GM23338 (cell line): ENCODE results near the gene TEKT5. TPM values are rescaled to one million over a fixed set of nuclear protein-coding genes. Genes with fewer than 3 reads are reported as not detected.
"Not testable (repeated sequence)": the region's sequence is repeated elsewhere in the genome, so short reads cannot be mapped to it uniquely, and the experiment has no call there.

Experiments used
- ATAC-seq: fragments of 200-7000 bp; cut with Tn5 transposase; 3 replicates; pipeline ENCODE4 v1.9.1; 2020
- DNase-seq: peaks from one replicate; pipeline ENCODE4 v3.0.0-alpha.2; 2015; ENCODE audit warnings: low spot score
- H2AFZ ChIP-seq: fragments of 200-600 bp; sonication (generic); 2 replicates; pipeline ENCODE4 v1.8.0; 2016; ENCODE audit warnings: antibody characterized with exemption, mild to moderate bottlenecking, moderate library complexity
- H3F3A ChIP-seq: fragments of 200-600 bp; sonication (generic); replicated peaks from 2 replicates; pipeline ENCODE4 v1.8.0; 2017; ENCODE audit warnings: antibody characterized with exemption, mixed run types, low read depth
- H3K27ac ChIP-seq: fragments of 200-600 bp; sonication (generic); 2 replicates; pipeline ENCODE4 v1.6.1; 2016; ENCODE audit warnings: low read depth
- H3K27me3 ChIP-seq: fragments of 200-600 bp; sonication (generic); 2 replicates; pipeline ENCODE4 v1.8.0; 2016; ENCODE audit warnings: mild to moderate bottlenecking, mixed run types, moderate library complexity; ENCODE audit not compliant: insufficient read depth
- H3K36me3 ChIP-seq: fragments of 200-600 bp; sonication (generic); 2 replicates; pipeline ENCODE4 v1.8.0; 2016; ENCODE audit warnings: mild to moderate bottlenecking; ENCODE audit not compliant: insufficient read depth
- H3K4me1 ChIP-seq: fragments of 200-600 bp; sonication (generic); 2 replicates; pipeline ENCODE4 v1.8.0; 2016; ENCODE audit warnings: mild to moderate bottlenecking, moderate library complexity; ENCODE audit not compliant: insufficient read depth
- H3K4me2 ChIP-seq: fragments of 200-600 bp; sonication (generic); 2 replicates; pipeline ENCODE4 v1.7.1; 2017; ENCODE audit warnings: mixed run types
- H3K4me3 ChIP-seq: fragments of 200-600 bp; sonication (generic); 2 replicates; pipeline ENCODE4 v1.6.1; 2016; ENCODE audit warnings: mixed run types
- H3K79me2 ChIP-seq: fragments of 200-600 bp; sonication (generic); replicated peaks from 2 replicates; pipeline ENCODE4 v1.8.0; 2017; ENCODE audit warnings: mild to moderate bottlenecking; ENCODE audit not compliant: insufficient read depth
- H3K9me2 ChIP-seq: fragments of 200-600 bp; sonication (generic); 2 replicates; pipeline ENCODE4 v1.8.0; 2017; ENCODE audit not compliant: insufficient read depth
- H4K20me1 ChIP-seq: fragments of 200-600 bp; sonication (generic); replicated peaks from 2 replicates; pipeline ENCODE4 v1.8.0; 2017; ENCODE audit warnings: mild to moderate bottlenecking; ENCODE audit not compliant: insufficient read depth
- H3K27ac Mint-ChIP-seq: 2 replicates; pipeline ENCODE4 v1.8.0; 2020; ENCODE audit warnings: inconsistent platforms, mild to moderate bottlenecking, moderate library complexity, mixed read lengths
- H3K27me3 Mint-ChIP-seq: 3 replicates; pipeline ENCODE4 v1.8.0; 2022; ENCODE audit warnings: low read depth, mild to moderate bottlenecking, moderate library complexity, mixed read lengths, inconsistent platforms; ENCODE audit not compliant: insufficient read depth, poor library complexity
- H3K36me3 Mint-ChIP-seq: 3 replicates; pipeline ENCODE4 v1.8.0; 2021; ENCODE audit warnings: low read depth, mild to moderate bottlenecking, inconsistent platforms, moderate library complexity, mixed read lengths
- H3K4me1 Mint-ChIP-seq: 3 replicates; pipeline ENCODE4 v1.8.0; 2020; ENCODE audit warnings: mild to moderate bottlenecking, inconsistent platforms, mixed read lengths
- H3K4me3 Mint-ChIP-seq: 3 replicates; pipeline ENCODE4 v1.8.0; 2021; ENCODE audit warnings: moderate library complexity, mild to moderate bottlenecking, inconsistent platforms, mixed read lengths
- H3K9me3 Mint-ChIP-seq: 3 replicates; pipeline ENCODE4 v1.8.0; 2020; ENCODE audit warnings: moderate library complexity, mild to moderate bottlenecking, inconsistent platforms, mixed read lengths
- CREB1 ChIP-seq: fragments of 250-450 bp; sonication (Bioruptor Pico); IDR thresholded peaks from 2 replicates; pipeline ENCODE4 v1.5.0; 2020; ENCODE audit warnings: low read depth, mild to moderate bottlenecking, moderate library complexity
- NANOG ChIP-seq: IDR thresholded peaks from 2 replicates; pipeline ENCODE4 v1.6.1; 2016; ENCODE audit warnings: antibody characterized with exemption, borderline replicate concordance
- REST ChIP-seq: IDR thresholded peaks from one replicate; pipeline ENCODE4 v1.6.1; 2018; ENCODE audit warnings: antibody characterized with exemption; ENCODE audit not compliant: unreplicated experiment
- STAT1 ChIP-seq: IDR thresholded peaks from one replicate; pipeline ENCODE4 v1.6.1; 2016; ENCODE audit warnings: antibody characterized with exemption; ENCODE audit not compliant: unreplicated experiment
- ZNF114 ChIP-seq: fragments of 250-450 bp; sonication (Bioruptor Pico); IDR thresholded peaks from 2 replicates; pipeline ENCODE4 v1.5.0; 2020; ENCODE audit warnings: mild to moderate bottlenecking, moderate library complexity
- ZNF331 ChIP-seq: fragments of 250-450 bp; sonication (Bioruptor Pico); IDR thresholded peaks from 2 replicates; pipeline ENCODE4 v1.5.0; 2020; ENCODE audit warnings: low read depth, mild to moderate bottlenecking, moderate library complexity
- ZNF462 ChIP-seq: fragments of 250-450 bp; sonication (Bioruptor Pico); IDR thresholded peaks from 2 replicates; pipeline ENCODE4 v1.5.0; 2020; ENCODE audit warnings: mild to moderate bottlenecking, moderate library complexity
- polyA plus RNA-seq: library from polyadenylated mRNA; unstranded; fragments of >200 nt; fragmentation: Nextera tagmentation; extraction: Ambion mirVana; gene quantifications from 2 replicates; pipeline ENCODE4 v1.2.1, GENCODE V29; 2016
- total RNA-seq: library from RNA; depleted of rRNA; stranded (reverse); fragments of >200 nt; shearing (Covaris generic); gene quantifications from 2 replicates; pipeline ENCODE4 v1.2.3, GENCODE V29; 2014

TEKT5 gene
- total and polyA plus RNA-seq, 2 experiments from 2014 or later = 0.52 TPM; not detected in 1

GRCh38 chr16:10652730-10653590 is 41.8 kb downstream of the TEKT5 start (continued):
- TF ChIP-seq ZNF462 (no peak), ZNF331 (CRISPR knock-in tag) (no peak), STAT1 (no peak), REST (no peak), CREB1 (CRISPR knock-in tag) (no peak), NANOG (no peak), ZNF114 (CRISPR knock-in tag) (no peak)

GRCh38 chr16:10649098-10649497 is 45.6 kb downstream of the TEKT5 start:
- not testable (repeated sequence) for H3K36me3 ChIP-seq, H2AFZ ChIP-seq, H3K4me2 ChIP-seq, H3K27me3 Mint-ChIP-seq, H3K36me3 Mint-ChIP-seq, ATAC-seq, H3K9me2 ChIP-seq, H3F3A ChIP-seq, H3K4me3 Mint-ChIP-seq, H3K27ac ChIP-seq, H3K79me2 ChIP-seq, H3K4me3 ChIP-seq, H4K20me1 ChIP-seq, H3K27me3 ChIP-seq, DNase-seq, H3K27ac Mint-ChIP-seq, H3K4me1 ChIP-seq, H3K9me3 Mint-ChIP-seq
- H3K4me1 Mint-ChIP-seq = peaks cover 14% of the 10 kb centered on the region
